C4-2B (cell line): ENCODE data around the gene DDIAS.
A peak's percentile ranks its signal among the peaks of the same experiment; 100 is the strongest.

Source experiments
- ZFX ChIP-seq: fragments of 450-650 bp; IDR thresholded peaks from 2 replicates; pipeline ENCODE4 v1.6.1; 2017
- TF ChIP-seq, protein P1 (sequence below): fragments of 450-650 bp; conservative IDR thresholded peaks from 2 replicates; pipeline ENCODE4 v1.5.1; 2017; ENCODE audit warnings: mild to moderate bottlenecking

- TF ChIP-seq, protein P1, sequence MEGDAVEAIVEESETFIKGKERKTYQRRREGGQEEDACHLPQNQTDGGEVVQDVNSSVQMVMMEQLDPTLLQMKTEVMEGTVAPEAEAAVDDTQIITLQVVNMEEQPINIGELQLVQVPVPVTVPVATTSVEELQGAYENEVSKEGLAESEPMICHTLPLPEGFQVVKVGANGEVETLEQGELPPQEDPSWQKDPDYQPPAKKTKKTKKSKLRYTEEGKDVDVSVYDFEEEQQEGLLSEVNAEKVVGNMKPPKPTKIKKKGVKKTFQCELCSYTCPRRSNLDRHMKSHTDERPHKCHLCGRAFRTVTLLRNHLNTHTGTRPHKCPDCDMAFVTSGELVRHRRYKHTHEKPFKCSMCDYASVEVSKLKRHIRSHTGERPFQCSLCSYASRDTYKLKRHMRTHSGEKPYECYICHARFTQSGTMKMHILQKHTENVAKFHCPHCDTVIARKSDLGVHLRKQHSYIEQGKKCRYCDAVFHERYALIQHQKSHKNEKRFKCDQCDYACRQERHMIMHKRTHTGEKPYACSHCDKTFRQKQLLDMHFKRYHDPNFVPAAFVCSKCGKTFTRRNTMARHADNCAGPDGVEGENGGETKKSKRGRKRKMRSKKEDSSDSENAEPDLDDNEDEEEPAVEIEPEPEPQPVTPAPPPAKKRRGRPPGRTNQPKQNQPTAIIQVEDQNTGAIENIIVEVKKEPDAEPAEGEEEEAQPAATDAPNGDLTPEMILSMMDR = peak; percentile 90
- no peak for TF ChIP-seq ZFX
Observed at GRCh38 chr11:82864268-82864667, 37.3 kb upstream of the DDIAS start.
